CD14-positive monocyte (primary cell): ENCODE measurements around the gene LRRC8E. TPM values are rescaled to one million over a fixed set of nuclear protein-coding genes. Genes with fewer than 3 reads are reported as not detected.

Source experiments
- DNase-seq, 3 donors: peaks; one replicate each; pipeline ENCODE4 v3.0.0-alpha.2; 2011 to 2022
- H2AFZ ChIP-seq: 2 replicates; pipeline ENCODE4 v1.6.0; 2012; ENCODE audit warnings: mild to moderate bottlenecking, low read depth, low read length, inconsistent platforms; ENCODE audit not compliant: insufficient read depth, poor library complexity, severe bottlenecking
- H3K27ac ChIP-seq, 2 donors: 1 replicate in 1 of 2; 2 replicates in 1 of 2; pipeline ENCODE4 v1.5.1; 2012 to 2013; ENCODE audit warnings: low read length in 2 of 2, control low read depth in 1 of 2, inconsistent platforms in 1 of 2, low read depth in 1 of 2, mild to moderate bottlenecking in 1 of 2
- H3K27me3 ChIP-seq, 2 donors: one replicate each; pipeline versions ENCODE4 v1.6.0 to v1.6.1; 2011 to 2013; ENCODE audit warnings: low read length in 2 of 2; ENCODE audit not compliant: control insufficient read depth in 2 of 2, insufficient read depth in 2 of 2
- H3K36me3 ChIP-seq, 2 donors: replicated peaks in 1 of 2; 1 replicate in 1 of 2; 2 replicates in 1 of 2; pipeline versions ENCODE4 v1.5.1 to v1.6.1; 2012 to 2013; ENCODE audit warnings: low read length in 2 of 2, control low read depth in 1 of 2, inconsistent platforms in 1 of 2, mild to moderate bottlenecking in 1 of 2; ENCODE audit not compliant: insufficient read depth in 2 of 2, control insufficient read depth in 1 of 2
- H3K4me1 ChIP-seq, 2 donors: 1 replicate in 1 of 2; 2 replicates in 1 of 2; pipeline versions ENCODE4 v1.5.1 to v1.6.1; 2012 to 2013; ENCODE audit warnings: low read length in 2 of 2, control low read depth in 1 of 2, inconsistent platforms in 1 of 2, mild to moderate bottlenecking in 1 of 2, moderate library complexity in 1 of 2; ENCODE audit not compliant: insufficient read depth in 2 of 2, control insufficient read depth in 1 of 2
- H3K4me2 ChIP-seq: replicated peaks from 2 replicates; pipeline ENCODE3; 2012; ENCODE audit warnings: low read length, moderate library complexity, mild to moderate bottlenecking; ENCODE audit not compliant: poor library complexity, severe bottlenecking; ENCODE audit errors: extremely low read depth
- H3K4me3 ChIP-seq, 3 experiments: fragments of 200-600 bp in 1 of 3; sonication (generic) in 1 of 3; replicated peaks in 1 of 3; 1 replicate in 2 of 3; 2 replicates in 1 of 3; pipeline ENCODE4 v1.5.1; 2011 to 2013; ENCODE audit warnings: low read length in 3 of 3, mild to moderate bottlenecking in 3 of 3, control low read depth in 2 of 3, low read depth in 2 of 3, inconsistent platforms in 1 of 3, moderate library complexity in 1 of 3
- H3K79me2 ChIP-seq: 2 replicates; pipeline ENCODE4 v1.6.0; 2012; ENCODE audit warnings: mild to moderate bottlenecking, control low read depth, inconsistent platforms, low read length, moderate library complexity; ENCODE audit not compliant: insufficient read depth
- H3K9ac ChIP-seq: 2 replicates; pipeline ENCODE4 v1.6.0; 2017; ENCODE audit warnings: low read length, mild to moderate bottlenecking; ENCODE audit not compliant: insufficient read depth, poor library complexity, severe bottlenecking
- H3K9me3 ChIP-seq, 2 donors: replicated peaks in 1 of 2; 1 replicate in 1 of 2; 2 replicates in 1 of 2; pipeline versions ENCODE4 v1.5.1 to v1.6.1; 2012 to 2013; ENCODE audit warnings: low read length in 2 of 2, control low read depth in 1 of 2; ENCODE audit not compliant: control insufficient read depth in 1 of 2, insufficient read depth in 1 of 2
- H4K20me1 ChIP-seq: 2 replicates; pipeline ENCODE4 v1.6.0; 2012; ENCODE audit warnings: mild to moderate bottlenecking, low read length, control low read depth, moderate library complexity; ENCODE audit not compliant: insufficient read depth
- H3K27ac Mint-ChIP-seq, 7 donors: one replicate each; pipeline ENCODE4 v1.8.0; 2020; ENCODE audit warnings: mild to moderate bottlenecking in 7 of 7, mixed read lengths in 7 of 7, moderate library complexity in 6 of 7, inconsistent platforms in 2 of 7
- H3K27me3 Mint-ChIP-seq, 3 donors: one replicate each; pipeline ENCODE4 v1.8.0; 2021 to 2022; ENCODE audit warnings: low read depth in 3 of 3, mild to moderate bottlenecking in 3 of 3, mixed read lengths in 3 of 3, moderate library complexity in 3 of 3, inconsistent platforms in 1 of 3
- H3K36me3 Mint-ChIP-seq, 2 donors: one replicate each; pipeline ENCODE4 v1.8.0; 2020; ENCODE audit warnings: mixed read lengths in 2 of 2, inconsistent platforms in 1 of 2, mild to moderate bottlenecking in 1 of 2
- H3K4me1 Mint-ChIP-seq: one replicate; pipeline ENCODE4 v1.8.0; 2020; ENCODE audit warnings: mild to moderate bottlenecking, mixed read lengths
- H3K4me3 Mint-ChIP-seq, 2 donors: one replicate each; pipeline ENCODE4 v1.8.0; 2020; ENCODE audit warnings: mild to moderate bottlenecking in 2 of 2, mixed read lengths in 2 of 2, moderate library complexity in 1 of 2
- H3K9me3 Mint-ChIP-seq, 7 donors: one replicate each; pipeline ENCODE4 v1.8.0; 2020 to 2022; ENCODE audit warnings: mixed read lengths in 7 of 7, mild to moderate bottlenecking in 6 of 7, moderate library complexity in 6 of 7, inconsistent platforms in 2 of 7
- WGBS: methylation state at CpG from one replicate; pipeline ENCODE4 v1.1.5; 2013; ENCODE audit warnings: missing lambda C conversion rate; ENCODE audit not compliant: insufficient coverage; 5-methylcytosine and 5-hydroxymethylcytosine counted together
- intact Hi-C, 2 donors: fragments of 100-400 bp; cut with micrococcal nuclease; formaldehyde crosslinking; loops; one replicate each; pipeline versions ENCODE4 v1.15.0 to v1.15.1; 2023
- polyA plus RNA-seq, 3 donors: library from polyadenylated mRNA; depleted of rRNA in 1 of 3; unstranded in 2 of 3; stranded (reverse) in 1 of 3; fragments of 300-500 nt in 2 of 3; fragments of >200 nt in 1 of 3; fragmentation: Illumina TruSeq in 2 of 3; gene quantifications; 1 replicate in 2 of 3; 2 replicates in 1 of 3; pipeline ENCODE4 v1.2.3, GENCODE V29; 2012 to 2021
- TF ChIP-seq, protein P1 (sequence below): fragments of 200-600 bp; IDR thresholded peaks from one replicate; pipeline ENCODE4 v1.8.0; 2022; ENCODE audit warnings: antibody characterized with exemption, mild to moderate bottlenecking

LRRC8E gene
- polyA plus RNA-seq, 3 donors, result not detected

DNA sequence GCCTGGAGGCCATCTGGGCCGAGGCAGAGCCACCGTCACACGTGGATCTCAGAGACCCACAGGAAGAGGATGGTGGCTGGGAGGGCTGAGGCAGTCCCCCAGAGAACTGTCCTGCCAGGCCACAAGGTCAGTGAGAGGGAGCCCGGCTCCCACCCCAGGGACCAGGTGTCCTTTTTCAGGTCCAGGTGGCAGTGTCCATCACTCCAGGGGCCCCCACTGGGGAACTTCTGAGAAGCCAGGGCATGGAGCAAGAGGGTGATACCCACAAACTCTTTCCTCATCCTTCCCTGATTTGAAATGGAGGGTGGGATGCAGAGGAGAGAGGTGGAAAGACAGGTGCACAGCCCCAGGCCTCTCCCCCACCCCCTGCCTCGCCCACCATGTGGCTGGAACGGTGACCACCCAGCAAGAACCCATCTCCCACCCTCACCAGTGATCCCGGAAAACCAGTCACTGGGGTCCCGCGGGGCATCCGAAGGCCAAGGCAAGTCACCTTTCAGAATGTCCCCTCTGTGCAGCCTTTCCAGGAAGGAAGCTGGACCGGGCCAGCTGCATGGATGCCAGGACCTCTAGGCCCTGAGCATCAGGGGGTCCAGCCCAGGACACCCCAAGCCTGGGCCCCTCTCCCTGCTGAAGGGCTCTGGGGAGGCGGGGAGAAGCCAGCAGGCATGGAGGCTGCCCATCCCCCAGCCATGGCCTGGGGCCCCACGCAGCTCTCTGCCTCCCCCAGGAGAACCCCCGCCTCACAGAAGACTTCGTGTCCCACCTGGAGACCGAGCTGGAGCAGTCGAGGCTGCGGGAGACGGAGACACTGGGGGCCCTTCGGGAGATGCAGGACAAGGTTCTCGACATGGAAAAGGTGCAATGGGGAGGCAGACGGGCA lies 28.2 kb upstream of the LRRC8E start:
- Histone ChIP-seq H3K27me3 (peaks cover 15 to 42% of the 10 kb centered on the region in 2 donors), H3K36me3 (no peaks in the 10 kb centered on the region), H3K27ac (no peak overlapping the region), H3K9me3 (no peaks in the 10 kb centered on the region), H3K4me1 (peaks cover 13 to 18% of the 10 kb centered on the region in 2 donors), H3K4me2 (no peak overlapping the region), H4K20me1 (no peaks in the 10 kb centered on the region), H3K79me2 (no peaks in the 10 kb centered on the region), H2AFZ (no peak overlapping the region), H3K4me3 (no peak overlapping the region), H3K9ac (no peak overlapping the region)
- intact Hi-C loops, result no loop called here
- H3K4me3 Mint-ChIP-seq, result no peak overlapping the region
- peaks cover 13% of the 10 kb centered on the region for H3K4me1 Mint-ChIP-seq
- TF ChIP-seq, protein P1, sequence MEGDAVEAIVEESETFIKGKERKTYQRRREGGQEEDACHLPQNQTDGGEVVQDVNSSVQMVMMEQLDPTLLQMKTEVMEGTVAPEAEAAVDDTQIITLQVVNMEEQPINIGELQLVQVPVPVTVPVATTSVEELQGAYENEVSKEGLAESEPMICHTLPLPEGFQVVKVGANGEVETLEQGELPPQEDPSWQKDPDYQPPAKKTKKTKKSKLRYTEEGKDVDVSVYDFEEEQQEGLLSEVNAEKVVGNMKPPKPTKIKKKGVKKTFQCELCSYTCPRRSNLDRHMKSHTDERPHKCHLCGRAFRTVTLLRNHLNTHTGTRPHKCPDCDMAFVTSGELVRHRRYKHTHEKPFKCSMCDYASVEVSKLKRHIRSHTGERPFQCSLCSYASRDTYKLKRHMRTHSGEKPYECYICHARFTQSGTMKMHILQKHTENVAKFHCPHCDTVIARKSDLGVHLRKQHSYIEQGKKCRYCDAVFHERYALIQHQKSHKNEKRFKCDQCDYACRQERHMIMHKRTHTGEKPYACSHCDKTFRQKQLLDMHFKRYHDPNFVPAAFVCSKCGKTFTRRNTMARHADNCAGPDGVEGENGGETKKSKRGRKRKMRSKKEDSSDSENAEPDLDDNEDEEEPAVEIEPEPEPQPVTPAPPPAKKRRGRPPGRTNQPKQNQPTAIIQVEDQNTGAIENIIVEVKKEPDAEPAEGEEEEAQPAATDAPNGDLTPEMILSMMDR, result no peak
- no peak for DNase-seq
- H3K36me3 Mint-ChIP-seq, result peaks cover 7 to 16% of the 10 kb centered on the region in 2 donors
- H3K27ac Mint-ChIP-seq, result no peak overlapping the region
- H3K9me3 Mint-ChIP-seq, result peaks cover 0 to 24% (median 4%) of the 10 kb centered on the region in 7 donors
- H3K27me3 Mint-ChIP-seq, result peaks cover 38 to 53% (median 43%) of the 10 kb centered on the region in 3 donors
- 96% methylated on average over 22 of the region's 22 CpGs for WGBS

DNA sequence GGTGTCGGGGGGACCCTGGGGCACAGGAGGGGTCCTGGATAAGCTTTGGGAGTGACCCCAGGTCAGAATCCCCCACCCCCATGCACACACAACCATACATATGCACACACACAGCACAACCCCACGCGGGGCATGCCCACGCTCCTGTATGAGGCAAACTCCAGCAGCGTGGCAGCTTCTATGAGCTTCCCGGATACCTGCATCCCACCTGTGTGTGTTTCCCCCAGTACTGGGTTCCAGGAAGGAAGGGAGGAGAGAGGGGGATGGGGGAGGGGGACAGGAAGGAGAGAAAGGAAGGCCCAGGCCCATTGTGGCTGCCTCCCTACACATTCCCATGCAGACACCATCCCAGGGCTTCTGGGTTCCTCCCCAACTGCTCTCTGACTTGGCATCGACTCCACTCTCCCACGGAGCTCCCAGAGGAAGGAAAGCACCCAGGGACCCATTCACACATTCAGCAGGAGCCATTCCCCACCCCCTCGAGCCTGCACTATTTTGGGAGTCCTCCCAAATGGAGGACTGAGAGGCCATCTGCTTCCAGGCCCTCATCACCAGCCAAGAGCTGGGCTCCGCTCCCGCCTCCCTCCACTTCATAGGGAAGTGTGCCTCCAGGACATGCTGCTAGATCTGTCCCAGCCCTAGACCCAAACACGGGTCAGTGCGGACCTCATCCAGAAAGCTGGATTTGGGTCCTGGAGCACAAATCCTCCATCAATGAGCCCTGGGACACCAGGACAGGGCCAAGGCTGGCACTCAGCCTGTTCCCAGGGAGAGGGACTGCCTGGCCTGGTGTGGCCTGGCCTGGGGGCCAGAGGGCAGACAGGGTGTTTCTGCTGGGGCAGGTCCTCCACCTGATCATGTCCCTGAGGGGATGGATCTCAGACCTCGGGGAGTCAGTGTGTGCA lies 27.3 kb upstream of the LRRC8E start:
- no peak overlapping the region for H3K9ac ChIP-seq
- H3K27ac Mint-ChIP-seq, result peak overlapping the region in 1 of 7 donors; percentile 80

More for the DNA sequence above, 27.3 kb upstream of the LRRC8E start:
- Histone ChIP-seq H3K9me3 (no peaks in the 10 kb centered on the region), H3K4me2 (no peak overlapping the region), H3K27ac (no peak overlapping the region), H2AFZ (no peak overlapping the region), H3K79me2 (no peaks in the 10 kb centered on the region), H3K4me1 (peaks cover 18 to 20% of the 10 kb centered on the region in 2 donors), H3K36me3 (no peaks in the 10 kb centered on the region), H3K4me3 (no peak overlapping the region), H3K27me3 (peaks cover 18 to 51% of the 10 kb centered on the region in 2 donors), H4K20me1 (no peaks in the 10 kb centered on the region)
- Mint-ChIP-seq H3K4me3 (peak overlapping the region in 1 of 2 donors; percentile 80), H3K9me3 (peaks cover 0 to 25% (median 6%) of the 10 kb centered on the region in 7 donors), H3K4me1 (peaks cover 20% of the 10 kb centered on the region), H3K27me3 (peaks cover 47 to 62% (median 47%) of the 10 kb centered on the region in 3 donors), H3K36me3 (peaks cover 7 to 18% of the 10 kb centered on the region in 2 donors)
- WGBS, result 80% methylated on average over 6 of the region's 14 CpGs
- TF ChIP-seq, protein P1, result no peak
- intact Hi-C loops, result no loop called here
- no peak for DNase-seq
